A549 (cell line): ENCODE measurements around the gene SMYD5. TPM values are rescaled to one million over a fixed set of nuclear protein-coding genes. Genes with fewer than 3 reads are reported as not detected.

Experiments used
- ATAC-seq, 2 experiments: fragments of 200-7000 bp in 1 of 2; fragments of >200 bp in 1 of 2; cut with Nextera tagmentation in 1 of 2; cut with Tn5 transposase in 1 of 2; 3 replicates each; pipeline versions ENCODE4 v1.8.0 to v1.9.1; 2018 to 2020; ENCODE audit warnings: mild to moderate bottlenecking in 1 of 2, moderate library complexity in 1 of 2
- CTCF ChIA-PET: fragments of 300-600 bp; sonication (Branson Sonifier 250); formaldehyde crosslinking; extraction: SDS; loops from one replicate; lab custom pipeline; 2021; ENCODE audit warnings: antibody characterized with exemption, inconsistent platforms; lab: Yijun Ruan, JAX
- POLR2A ChIA-PET: fragments of 350-600 bp; formaldehyde crosslinking; extraction: SDS; loops from one replicate; lab custom pipeline; 2021; ENCODE audit warnings: antibody characterized with exemption, inconsistent platforms; lab: Yijun Ruan, JAX
- DNase-seq, 2 experiments: peaks; one replicate each; pipeline versions ENCODE4 v3.0.0 to v3.0.0-alpha.2; 2011 to 2016; ENCODE audit warnings: low read depth in 1 of 2, low spot score in 1 of 2
- FAIRE-seq: peaks from 2 replicates; lab custom pipeline; 2011; peaks lifted over from hg19 to GRCh38; lab: Jason Lieb, UNC
- H3K27ac ChIP-seq, 2 experiments: fragments of >200 bp; sonication (Bioruptor Twin); formaldehyde crosslinking; 3 replicates each; pipeline ENCODE4 v1.5.1; 2016 to 2017
- H3K4me1 ChIP-seq: fragments of >200 bp; sonication (Bioruptor Twin); formaldehyde crosslinking; 3 replicates; pipeline ENCODE4 v1.6.1; 2016
- H3K4me2 ChIP-seq: fragments of >200 bp; sonication (Bioruptor Twin); formaldehyde crosslinking; 3 replicates; pipeline ENCODE4 v1.6.1; 2016
- H3K4me3 ChIP-seq: fragments of >200 bp; sonication (Bioruptor Twin); formaldehyde crosslinking; 3 replicates; pipeline ENCODE4 v1.5.1; 2016
- H3K9me3 ChIP-seq: fragments of >200 bp; sonication (Bioruptor Twin); formaldehyde crosslinking; 3 replicates; pipeline ENCODE4 v1.6.1; 2016
- BCL3 ChIP-seq: fragments of >200 bp; sonication (Bioruptor Twin); formaldehyde crosslinking; IDR thresholded peaks from 3 replicates; pipeline ENCODE4 v1.6.1; 2016
- CEBPB ChIP-seq, 2 experiments: fragments of >200 bp in 1 of 2; sonication (Bioruptor Twin) in 1 of 2; formaldehyde crosslinking in 1 of 2; IDR thresholded peaks; 2 replicates each; pipeline ENCODE4 v1.6.1; 2012 to 2016
- CHD2 ChIP-seq: fragments of 150-350 bp; IDR thresholded peaks from 2 replicates; pipeline ENCODE4 v1.6.1; 2014; ENCODE audit warnings: low read length; ENCODE audit not compliant: partially characterized antibody
- CHD4 ChIP-seq: fragments of 200-600 bp; sonication (generic); IDR thresholded peaks from 2 replicates; pipeline ENCODE4 v1.6.1; 2016; ENCODE audit warnings: antibody characterized with exemption, mild to moderate bottlenecking, borderline replicate concordance
- E2F6 ChIP-seq: IDR thresholded peaks from 2 replicates; pipeline ENCODE4 v1.6.1; 2012; ENCODE audit warnings: low read depth, borderline replicate concordance
- ESRRA ChIP-seq: fragments of 150-350 bp; IDR thresholded peaks from 2 replicates; pipeline ENCODE4 v1.6.1; 2014; ENCODE audit warnings: mild to moderate bottlenecking, low read length, borderline replicate concordance
- FOSB ChIP-seq: fragments of 250-450 bp; sonication (Bioruptor Pico); IDR thresholded peaks from 2 replicates; pipeline ENCODE4 v1.5.0; 2020; ENCODE audit warnings: mild to moderate bottlenecking, moderate library complexity
- GATA3 ChIP-seq: IDR thresholded peaks from 2 replicates; pipeline ENCODE4 v1.6.1; 2012; ENCODE audit warnings: borderline replicate concordance
- HOXB5 ChIP-seq: fragments of 250-450 bp; sonication (Bioruptor Pico); IDR thresholded peaks from 2 replicates; pipeline ENCODE4 v1.5.0; 2020; ENCODE audit warnings: mild to moderate bottlenecking, moderate library complexity
- MAFK ChIP-seq: fragments of 450-650 bp; IDR thresholded peaks from 2 replicates; pipeline ENCODE4 v1.6.1; 2014; ENCODE audit not compliant: partially characterized antibody
- NR3C1 ChIP-seq: fragments of >200 bp; sonication (Bioruptor Twin); formaldehyde crosslinking; IDR thresholded peaks from 3 replicates; pipeline ENCODE4 v1.6.1; 2017
- PBX3 ChIP-seq: IDR thresholded peaks from 2 replicates; pipeline ENCODE4 v1.6.1; 2012
- PHF8 ChIP-seq: fragments of 200-600 bp; sonication (generic); IDR thresholded peaks from 2 replicates; pipeline ENCODE4 v1.6.1; 2016; ENCODE audit warnings: low read depth, mild to moderate bottlenecking, antibody characterized with exemption, moderate library complexity, borderline replicate concordance
- POLR2A ChIP-seq: IDR thresholded peaks from 2 replicates; pipeline ENCODE4 v1.6.1; 2012; ENCODE audit warnings: mild to moderate bottlenecking, low read length
- POLR2AphosphoS2 ChIP-seq: conservative IDR thresholded peaks from 2 replicates; pipeline ENCODE4 v1.6.1; 2012; ENCODE audit warnings: low read length, improper control_type of control experiment, inconsistent platforms
- RARB ChIP-seq: fragments of 250-450 bp; sonication (Bioruptor Pico); IDR thresholded peaks from 2 replicates; pipeline ENCODE4 v1.8.0; 2021; ENCODE audit warnings: mild to moderate bottlenecking, moderate library complexity
- REST ChIP-seq: fragments of 200-600 bp; sonication (generic); IDR thresholded peaks from 2 replicates; pipeline ENCODE4 v1.6.1; 2016; ENCODE audit warnings: antibody characterized with exemption, mild to moderate bottlenecking, moderate library complexity
- RFX5 ChIP-seq: fragments of 450-650 bp; IDR thresholded peaks from 2 replicates; pipeline ENCODE4 v1.7.1; 2014; ENCODE audit warnings: antibody characterized with exemption, mild to moderate bottlenecking, moderate library complexity
- SREBF2 ChIP-seq: fragments of 450-650 bp; IDR thresholded peaks from 2 replicates; pipeline ENCODE4 v1.6.1; 2014; ENCODE audit warnings: mild to moderate bottlenecking, moderate library complexity
- TFCP2L1 ChIP-seq: fragments of 250-450 bp; sonication (Bioruptor Pico); IDR thresholded peaks from 2 replicates; pipeline ENCODE4 v1.5.0; 2021; ENCODE audit warnings: mild to moderate bottlenecking
- USF2 ChIP-seq: fragments of 450-650 bp; IDR thresholded peaks from 2 replicates; pipeline ENCODE4 v1.6.1; 2014; ENCODE audit warnings: antibody characterized with exemption
- WGBS: methylation state at CpG from one replicate; pipeline ENCODE4 v1.1.6; 2017; ENCODE audit errors: missing lambda C conversion rate; 5-methylcytosine and 5-hydroxymethylcytosine counted together
- polyA plus RNA-seq, 4 experiments: library from polyadenylated mRNA; depleted of rRNA in 3 of 4; stranded (reverse); fragments of >200 nt; fragmentation: RNase III in 1 of 4; extraction: RNeasy Plus Mini Kit Qiagen cat#74134 plus additional on column Dnase treatment in 1 of 4; gene quantifications; 2 replicates in 3 of 4; 3 replicates in 1 of 4; pipeline ENCODE4 v1.2.3, GENCODE V29; 2011 to 2017

Gene SMYD5
- polyA plus RNA-seq, 2 of the 4 experiments (the other 2 are of a cell fraction), result 40.3 to 46.7 TPM

- peak; percentile 34 to 39 for DNase-seq
- no peak for FAIRE-seq
- ATAC-seq, result peak in 1 of 2 experiments; percentile 10; a peak in 1 of 6 replicates
- H3K4me3 ChIP-seq, result peak overlapping the region; percentile 64
- no peaks in the 10 kb centered on the region for H3K9me3 ChIP-seq
- TF ChIP-seq GATA3 (no peak), FOSB (no peak), PHF8 (peak; percentile 70; the same call in 1 of the 2 replicates), CHD4 (no peak), NR3C1 (no peak), MAFK (no peak), POLR2AphosphoS2 (no peak), HOXB5 (CRISPR knock-in tag) (no peak), ESRRA (0 out of 2 replicates have a peak, but pooled peaks have one; percentile 37)
- ChIA-PET POLR2A (interaction anchor here (0.9 to 2.4 kb wide), 11 partner anchors 10 to 505 kb away, joined by 3 to 16 read pairs (median 8); partner anchors contain the start of genes ALMS1, EGR4, FBXO41 and TPRKB), CTCF (interaction anchor here (0.6 to 8.4 kb wide), 10 partner anchors 9 to 148 kb away, joined by 3 to 36 read pairs (median 10); partner anchors contain the start of gene SMYD5)
- WGBS, result 6% methylated on average over 20 of the region's 37 CpGs
- peak overlapping the region; percentile 97 for H3K4me2 ChIP-seq
- peaks cover 18% of the 10 kb centered on the region for H3K4me1 ChIP-seq
- peak overlapping the region; percentile 55 to 81 for H3K27ac ChIP-seq
These were observed 18.5 kb downstream of the SMYD5 start for GRCh38 chr2:73232403-73233153.

GRCh38 chr2:73233154-73233931 lies 19.3 kb downstream of the SMYD5 start, which contains the start of gene PRADC1:
PRADC1 (minus strand) TSS chr2:73233239; CDS start chr2:73233160, 79 bp downstream.
- H3K27ac ChIP-seq, result peak within 1 kb of the TSS; percentile 85 to 92
- no peaks in the 10 kb centered on the region for H3K9me3 ChIP-seq
- CTCF ChIA-PET, result interaction anchor here (1.3 to 8.4 kb wide), 9 partner anchors 11 to 148 kb away, joined by 3 to 36 read pairs (median 14); partner anchors contain the start of gene SMYD5
- H3K4me3 ChIP-seq, result peak within 1 kb of the TSS; percentile 64
- 1% methylated on average over 57 of the region's 67 CpGs for WGBS
- FAIRE-seq (no peak), DNase-seq (peak; percentile 99 to 100), ATAC-seq (peak; percentile 84 to 95)
- H3K4me1 ChIP-seq, result peaks cover 24% of the 10 kb centered on the region
- POLR2A ChIA-PET, result interaction anchor here (0.6 to 2.4 kb wide), 25 partner anchors 8 to 504 kb away, joined by 3 to 16 read pairs (median 6); partner anchors contain the start of genes ALMS1, EGR4, FBXO41 and NOTO
- peak within 1 kb of the TSS; percentile 97 for H3K4me2 ChIP-seq
- no peak for TF ChIP-seq NR3C1
- TF ChIP-seq MAFK, result no peak
- TF ChIP-seq SREBF2, result no peak
- TF ChIP-seq BCL3, result no peak
- no peak for TF ChIP-seq HOXB5 (CRISPR knock-in tag)
- peak; percentile 80 for TF ChIP-seq E2F6
- TF ChIP-seq CEBPB (IDR thresholded peaks at IDR 0.05), result no peak
- TF ChIP-seq REST, result no peak
- no peak for TF ChIP-seq USF2
- 0 out of 2 replicates have a peak, but pooled peaks have one; percentile 62 for TF ChIP-seq POLR2AphosphoS2
- TF ChIP-seq PBX3, result peak; percentile 91
- TF ChIP-seq RARB (CRISPR knock-in tag), result no peak
- peak; percentile 21 for TF ChIP-seq CHD2
- peak; percentile 75 for TF ChIP-seq POLR2A
- TF ChIP-seq RFX5, result peak; percentile 80; the same call in 1 of the 2 replicates
- TF ChIP-seq TFCP2L1 (CRISPR knock-in tag), result 0 out of 2 replicates have a peak, but pooled peaks have one; percentile 53
